NB4 (cell line): ENCODE measurements around the gene BHMT2.

Experiments used
- MAX ChIP-seq: IDR thresholded peaks from 2 replicates; pipeline ENCODE4 v1.6.1; 2011; ENCODE audit warnings: low read depth, low read length
- MYC ChIP-seq: IDR thresholded peaks from 2 replicates; pipeline ENCODE4 v1.6.1; 2011; ENCODE audit warnings: low read depth, low read length
- POLR2A ChIP-seq: IDR thresholded peaks from 2 replicates; pipeline ENCODE4 v1.6.1; 2011; ENCODE audit warnings: mild to moderate bottlenecking; ENCODE audit not compliant: insufficient read length; ENCODE audit errors: extremely low read depth
- TF ChIP-seq, protein P1 (sequence below): IDR thresholded peaks from one replicate; pipeline ENCODE4 v1.5.1; 2012; ENCODE audit warnings: low read depth, low read length

GRCh38 chr5:79031485-79031867, 38.1 kb upstream of the BHMT2 start:
- TF ChIP-seq, protein P1, sequence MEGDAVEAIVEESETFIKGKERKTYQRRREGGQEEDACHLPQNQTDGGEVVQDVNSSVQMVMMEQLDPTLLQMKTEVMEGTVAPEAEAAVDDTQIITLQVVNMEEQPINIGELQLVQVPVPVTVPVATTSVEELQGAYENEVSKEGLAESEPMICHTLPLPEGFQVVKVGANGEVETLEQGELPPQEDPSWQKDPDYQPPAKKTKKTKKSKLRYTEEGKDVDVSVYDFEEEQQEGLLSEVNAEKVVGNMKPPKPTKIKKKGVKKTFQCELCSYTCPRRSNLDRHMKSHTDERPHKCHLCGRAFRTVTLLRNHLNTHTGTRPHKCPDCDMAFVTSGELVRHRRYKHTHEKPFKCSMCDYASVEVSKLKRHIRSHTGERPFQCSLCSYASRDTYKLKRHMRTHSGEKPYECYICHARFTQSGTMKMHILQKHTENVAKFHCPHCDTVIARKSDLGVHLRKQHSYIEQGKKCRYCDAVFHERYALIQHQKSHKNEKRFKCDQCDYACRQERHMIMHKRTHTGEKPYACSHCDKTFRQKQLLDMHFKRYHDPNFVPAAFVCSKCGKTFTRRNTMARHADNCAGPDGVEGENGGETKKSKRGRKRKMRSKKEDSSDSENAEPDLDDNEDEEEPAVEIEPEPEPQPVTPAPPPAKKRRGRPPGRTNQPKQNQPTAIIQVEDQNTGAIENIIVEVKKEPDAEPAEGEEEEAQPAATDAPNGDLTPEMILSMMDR: no peak
- no peak for TF ChIP-seq POLR2A
- TF ChIP-seq MYC: no peak
- no peak for TF ChIP-seq MAX
